Ectodermal cell (in vitro differentiated cells): ENCODE results near the gene GCSH.
"Not testable (repeated sequence)": the region's sequence is repeated elsewhere in the genome, so short reads cannot be mapped to it uniquely, and the experiment has no call there.

Source experiments
- H3K27ac ChIP-seq: 2 replicates; pipeline ENCODE4 v1.7.0; 2013; ENCODE audit warnings: mild to moderate bottlenecking, low read depth, low read length; ENCODE audit not compliant: insufficient read depth, poor library complexity, severe bottlenecking
- H3K27me3 ChIP-seq: 2 replicates; pipeline ENCODE4 v1.7.0; 2013; ENCODE audit warnings: mild to moderate bottlenecking, low read length; ENCODE audit not compliant: insufficient read depth, control insufficient read depth, poor library complexity, severe bottlenecking
- H3K36me3 ChIP-seq: one replicate; pipeline ENCODE4 v1.7.0; 2013; ENCODE audit warnings: low read length; ENCODE audit not compliant: control insufficient read depth, insufficient read depth
- H3K4me1 ChIP-seq: one replicate; pipeline ENCODE4 v1.7.0; 2013; ENCODE audit warnings: low read length; ENCODE audit not compliant: control insufficient read depth, insufficient read depth
- H3K4me3 ChIP-seq: 2 replicates; pipeline ENCODE4 v1.7.0; 2013; ENCODE audit warnings: low read depth, low read length, control low read depth; ENCODE audit not compliant: insufficient read depth
- H3K9me3 ChIP-seq: 2 replicates; pipeline ENCODE4 v1.7.0; 2013; ENCODE audit warnings: mild to moderate bottlenecking, low read length, moderate library complexity; ENCODE audit not compliant: control insufficient read depth
- WGBS, 2 experiments: methylation state at CpG; one replicate each; pipeline ENCODE4 v1.1.7; 2013; ENCODE audit warnings: missing lambda C conversion rate in 2 of 2; 5-methylcytosine and 5-hydroxymethylcytosine counted together

The GCSH gene

DNA sequence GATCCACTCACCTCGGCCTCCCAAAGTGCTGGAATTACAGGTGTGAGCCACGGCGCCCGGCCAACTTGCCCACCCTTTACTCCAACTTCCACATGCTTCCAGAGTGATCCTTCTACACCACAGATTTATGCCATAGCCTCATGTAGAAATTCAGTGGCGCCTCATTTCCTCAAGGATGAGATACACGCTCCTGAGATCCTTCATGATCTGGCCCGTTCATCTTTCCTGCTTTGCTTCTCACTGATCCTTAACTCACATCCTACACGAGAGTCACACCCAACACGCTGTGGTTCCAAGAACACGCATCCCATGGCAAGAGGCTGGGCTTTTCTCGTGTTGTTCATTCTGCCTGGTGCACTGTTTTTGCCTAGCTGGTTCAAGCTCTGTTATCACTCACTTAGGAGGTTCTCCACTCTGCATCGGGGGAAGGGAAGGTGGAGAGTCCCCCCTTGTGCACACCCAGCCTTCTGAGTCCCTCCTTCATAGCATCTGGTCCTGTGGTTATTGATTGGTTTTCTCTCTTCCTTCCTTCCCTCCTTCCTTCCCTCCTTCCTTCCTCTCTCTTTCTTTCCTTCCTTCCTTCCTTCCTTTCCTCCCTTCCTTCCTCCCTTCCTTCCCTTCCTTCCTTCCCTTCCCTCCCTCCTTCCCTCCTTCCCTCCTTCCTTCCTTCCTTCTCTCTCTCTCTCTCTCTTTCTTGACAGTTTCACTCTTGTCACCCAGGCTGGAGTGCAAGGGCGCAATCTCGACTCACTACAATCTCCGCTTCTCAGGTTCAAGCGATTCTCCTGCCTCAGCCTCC, 32.7 kb upstream of the GCSH start:
- no peaks in the 10 kb centered on the region for H3K27me3 ChIP-seq

DNA sequence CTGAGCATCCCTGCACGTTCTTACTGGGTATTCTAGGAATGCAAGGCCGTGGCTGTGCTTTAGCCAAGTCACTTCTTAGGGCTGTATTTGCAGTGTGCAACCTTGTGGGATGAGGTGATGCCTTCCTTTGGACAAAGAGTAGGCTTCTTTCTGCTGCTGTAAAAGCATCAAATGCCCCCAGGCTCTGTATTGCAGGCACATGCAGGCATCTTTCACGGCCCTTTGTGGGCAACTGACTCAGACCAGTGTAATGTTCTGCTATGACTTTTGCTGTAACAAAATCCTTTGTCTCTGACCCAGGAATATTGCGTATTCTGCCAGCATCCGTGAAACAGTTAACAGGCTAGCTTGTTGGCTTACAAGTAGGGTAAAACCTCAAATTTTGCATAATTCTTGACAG, 30.9 kb upstream of the GCSH start:
- H3K4me3 ChIP-seq = no peak overlapping the region
- H3K27me3 ChIP-seq = no peaks in the 10 kb centered on the region
- no peaks in the 10 kb centered on the region for H3K36me3 ChIP-seq
- H3K4me1 ChIP-seq = no peaks in the 10 kb centered on the region
- H3K27ac ChIP-seq = no peak overlapping the region
- H3K9me3 ChIP-seq = no peaks in the 10 kb centered on the region
- 85 to 90% methylated on average over 5 of the region's 5 CpGs for WGBS, 2 experiments

More for the DNA sequence above, 32.7 kb upstream of the GCSH start:
- no peak overlapping the region for H3K4me3 ChIP-seq
- 92 to 94% methylated on average over 16 of the region's 16 CpGs for WGBS, 2 experiments
- H3K36me3 ChIP-seq = no peaks in the 10 kb centered on the region
- H3K27ac ChIP-seq = no peak overlapping the region
- no peaks in the 10 kb centered on the region for H3K4me1 ChIP-seq
- H3K9me3 ChIP-seq = no peaks in the 10 kb centered on the region

DNA sequence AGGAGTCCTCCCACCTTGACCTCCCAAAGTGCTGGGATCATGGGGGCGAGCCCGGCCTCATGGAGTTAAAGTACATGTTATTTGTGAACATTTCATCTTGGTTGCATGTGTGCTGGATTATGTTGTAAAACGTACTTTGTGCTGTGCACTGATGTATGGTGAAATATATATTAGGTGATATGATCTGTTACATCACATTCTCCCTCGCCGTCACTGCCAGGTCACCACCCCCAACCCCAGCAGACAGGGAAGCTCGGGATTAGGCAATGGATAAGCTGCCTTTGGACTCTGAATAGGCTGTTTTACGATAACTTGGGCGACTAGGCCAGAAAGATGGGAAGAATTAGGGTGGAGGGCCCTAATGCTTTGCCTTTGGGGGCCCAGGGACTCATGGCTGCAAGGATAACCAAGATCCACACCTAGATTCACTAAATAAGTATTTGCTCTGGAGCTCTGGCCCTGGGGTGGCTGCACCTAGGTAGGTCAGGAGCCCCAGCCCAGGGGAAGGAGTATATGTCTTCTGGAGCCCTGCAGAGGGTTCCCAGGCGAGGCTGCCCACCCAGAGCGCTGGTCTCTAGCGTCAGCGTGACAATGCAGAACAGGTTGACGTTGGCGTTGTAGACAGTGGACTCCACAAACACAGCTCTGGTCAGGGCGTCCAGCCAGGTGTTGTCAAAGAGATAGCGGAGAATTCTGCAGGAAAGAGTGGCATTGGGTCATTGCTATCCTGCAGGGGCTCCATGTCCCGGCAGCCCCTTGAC, 27.1 kb upstream of the GCSH start:
- H3K27me3 ChIP-seq = no peaks in the 10 kb centered on the region
- no peak overlapping the region for H3K4me3 ChIP-seq
- no peaks in the 10 kb centered on the region for H3K9me3 ChIP-seq
- H3K27ac ChIP-seq = no peak overlapping the region
- 94% methylated on average over 17 of the region's 17 CpGs for WGBS, 2 experiments
- H3K36me3 ChIP-seq = no peaks in the 10 kb centered on the region
- H3K4me1 ChIP-seq = no peaks in the 10 kb centered on the region

DNA sequence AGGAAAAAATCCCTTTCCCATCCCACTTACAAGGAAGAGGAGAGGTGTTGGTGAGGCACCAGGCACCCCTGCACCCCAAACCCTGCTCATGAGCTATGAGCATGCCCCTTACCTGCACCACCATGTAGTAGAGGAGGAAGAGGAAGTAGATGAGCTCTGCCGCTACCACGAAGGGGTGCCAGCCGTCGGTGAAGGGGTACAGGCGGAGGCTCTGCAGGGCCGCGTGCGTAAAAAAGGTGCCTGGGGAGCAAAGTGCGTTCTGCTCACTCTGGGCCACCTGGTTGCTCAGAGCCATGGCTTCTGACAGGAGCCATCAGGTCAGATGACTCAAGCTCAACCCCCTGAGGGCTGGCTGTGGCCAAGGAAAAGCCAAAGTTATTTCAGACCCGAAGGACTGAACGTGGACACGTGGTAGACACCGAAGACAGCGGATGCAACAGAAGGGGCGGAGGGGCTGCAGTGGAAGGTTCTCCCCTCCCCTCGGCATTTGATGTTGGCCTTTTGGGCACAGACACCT, 25.3 kb upstream of the GCSH start:
- 93 to 94% methylated on average over 16 of the region's 16 CpGs for WGBS, 2 experiments

DNA sequence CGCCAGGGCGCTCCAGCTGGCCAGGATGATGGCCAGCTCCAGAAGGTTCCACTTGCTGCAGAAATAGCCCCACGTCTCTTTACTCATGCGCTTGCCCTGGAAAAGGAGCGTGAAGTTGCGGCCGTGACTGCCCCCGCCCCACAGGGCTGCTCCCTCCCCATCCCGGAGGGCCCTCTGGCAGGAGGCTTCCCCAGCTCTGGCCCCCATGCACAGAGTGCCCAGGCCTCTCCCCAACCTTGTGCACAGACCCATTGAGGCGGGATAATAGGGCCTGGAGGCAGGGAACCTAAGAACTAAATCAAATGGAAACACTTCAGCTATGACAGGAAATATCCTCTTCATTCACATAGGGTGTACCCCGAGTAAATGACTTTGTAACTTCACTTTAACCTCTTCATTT, 21.2 kb upstream of the GCSH start:
- WGBS, 2 experiments = 78 to 80% methylated on average over 11 of the region's 11 CpGs

More for the DNA sequence above, 25.3 kb upstream of the GCSH start:
- H3K27me3 ChIP-seq = no peaks in the 10 kb centered on the region
- no peaks in the 10 kb centered on the region for H3K36me3 ChIP-seq
- no peak overlapping the region for H3K27ac ChIP-seq
- no peaks in the 10 kb centered on the region for H3K4me1 ChIP-seq
- H3K9me3 ChIP-seq = no peaks in the 10 kb centered on the region
- H3K4me3 ChIP-seq = no peak overlapping the region

DNA sequence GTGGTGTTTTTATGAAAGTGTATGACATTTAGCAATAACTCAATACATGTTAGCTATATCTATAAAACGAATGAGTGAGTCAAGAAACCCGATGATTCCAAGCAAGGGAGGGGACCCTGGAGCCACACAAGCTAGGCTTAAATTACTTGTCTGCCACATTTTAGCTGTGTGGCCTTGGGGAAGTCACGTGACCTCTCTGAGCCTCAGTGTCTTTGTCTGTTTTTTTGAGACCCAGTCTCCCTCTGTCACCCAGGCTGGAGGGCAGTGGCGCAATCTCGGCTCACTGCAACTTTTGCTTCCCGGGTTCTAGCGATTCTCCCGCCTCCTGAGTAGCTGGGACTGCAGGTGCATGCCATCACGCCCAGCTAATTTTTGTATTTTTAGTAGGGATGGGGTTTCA, 20.1 kb upstream of the GCSH start:
- no peaks in the 10 kb centered on the region for H3K4me1 ChIP-seq
- H3K9me3 ChIP-seq = no peaks in the 10 kb centered on the region
- no peak overlapping the region for H3K27ac ChIP-seq
- no peak overlapping the region for H3K4me3 ChIP-seq
- 90 to 92% methylated on average over 9 of the region's 9 CpGs for WGBS, 2 experiments
- H3K36me3 ChIP-seq = no peaks in the 10 kb centered on the region
- no peaks in the 10 kb centered on the region for H3K27me3 ChIP-seq

More for the DNA sequence above, 21.2 kb upstream of the GCSH start:
- Histone ChIP-seq H3K9me3 (no peaks in the 10 kb centered on the region), H3K27ac (no peak overlapping the region), H3K4me3 (no peak overlapping the region), H3K27me3 (no peaks in the 10 kb centered on the region), H3K36me3 (no peaks in the 10 kb centered on the region), H3K4me1 (no peaks in the 10 kb centered on the region)

DNA sequence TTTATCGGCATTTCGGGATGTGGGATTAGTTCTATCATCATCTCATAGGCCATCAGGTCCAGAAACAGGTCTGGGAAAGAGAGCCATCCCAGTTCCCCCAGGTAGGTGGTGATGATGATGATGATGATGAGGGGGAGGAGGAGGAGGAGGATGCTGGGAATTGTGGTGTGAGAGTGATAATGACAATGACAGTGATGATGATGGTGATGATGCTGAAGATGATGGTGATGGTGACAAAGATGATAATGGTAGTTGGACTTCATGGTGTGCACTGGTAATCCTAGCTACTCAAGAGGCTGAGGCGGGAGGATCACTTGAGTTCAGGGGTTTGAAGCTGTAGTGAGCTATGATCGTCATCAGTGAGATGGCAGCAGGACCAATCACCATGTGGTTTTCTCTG, 16.3 kb upstream of the GCSH start:
- Histone ChIP-seq H3K4me3 (no peak overlapping the region), H3K9me3 (no peaks in the 10 kb centered on the region), H3K36me3 (no peaks in the 10 kb centered on the region), H3K27ac (no peak overlapping the region), H3K4me1 (no peaks in the 10 kb centered on the region), H3K27me3 (no peaks in the 10 kb centered on the region)
- WGBS, 2 experiments = 91 to 96% methylated on average over 4 of the region's 4 CpGs

DNA sequence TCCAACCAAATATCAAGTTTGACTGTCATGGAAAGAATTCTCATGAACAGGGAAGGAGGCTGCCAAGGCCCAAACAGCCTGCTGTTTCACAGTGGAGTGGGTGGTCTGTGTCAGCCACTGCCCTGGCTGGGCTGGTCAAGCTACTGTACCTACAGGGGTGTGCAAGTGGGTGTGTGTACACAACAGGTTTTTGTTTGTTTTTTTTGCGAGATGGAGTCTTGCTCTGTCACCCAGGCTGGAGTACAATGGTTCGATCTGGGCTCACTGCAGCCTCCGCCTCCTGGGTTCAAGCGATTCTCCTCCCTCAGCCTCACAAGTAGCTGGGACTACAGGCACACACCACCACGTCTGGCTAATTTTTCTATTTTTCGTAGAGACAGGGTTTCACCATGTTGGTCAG, 13.1 kb upstream of the GCSH start:
- H3K4me1 ChIP-seq, H3K9me3 ChIP-seq, H3K27me3 ChIP-seq, H3K36me3 ChIP-seq, H3K27ac ChIP-seq, H3K4me3 ChIP-seq: not testable (repeated sequence)
- WGBS, 2 experiments = 91 to 94% methylated on average over 6 of the region's 6 CpGs

DNA sequence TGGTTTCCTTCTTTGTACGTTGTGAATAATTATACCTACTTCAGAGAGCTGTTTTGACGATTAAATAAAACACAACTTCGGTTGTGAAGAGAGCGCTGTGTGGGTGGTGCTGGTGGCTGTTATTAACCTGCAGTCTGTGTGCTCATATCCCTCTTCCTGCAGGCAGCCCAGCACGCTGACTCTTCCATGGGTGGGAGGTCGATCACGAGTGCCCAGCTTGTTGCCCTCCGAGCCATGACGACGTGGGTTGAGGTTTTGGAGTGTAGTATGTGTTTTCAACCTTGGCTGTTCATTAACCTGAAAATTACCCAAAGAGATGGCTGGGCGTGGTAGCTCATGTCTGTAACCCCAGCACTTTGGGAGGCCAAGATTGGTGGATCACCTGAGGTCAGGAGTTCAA, 11.3 kb upstream of the GCSH start:
- H3K27me3 ChIP-seq = no peaks in the 10 kb centered on the region
- H3K36me3 ChIP-seq = no peaks in the 10 kb centered on the region
- H3K9me3 ChIP-seq = no peaks in the 10 kb centered on the region
- 94 to 95% methylated on average over 11 of the region's 11 CpGs for WGBS, 2 experiments
- H3K4me1 ChIP-seq = no peaks in the 10 kb centered on the region
- no peak overlapping the region for H3K4me3 ChIP-seq
- no peak overlapping the region for H3K27ac ChIP-seq

DNA sequence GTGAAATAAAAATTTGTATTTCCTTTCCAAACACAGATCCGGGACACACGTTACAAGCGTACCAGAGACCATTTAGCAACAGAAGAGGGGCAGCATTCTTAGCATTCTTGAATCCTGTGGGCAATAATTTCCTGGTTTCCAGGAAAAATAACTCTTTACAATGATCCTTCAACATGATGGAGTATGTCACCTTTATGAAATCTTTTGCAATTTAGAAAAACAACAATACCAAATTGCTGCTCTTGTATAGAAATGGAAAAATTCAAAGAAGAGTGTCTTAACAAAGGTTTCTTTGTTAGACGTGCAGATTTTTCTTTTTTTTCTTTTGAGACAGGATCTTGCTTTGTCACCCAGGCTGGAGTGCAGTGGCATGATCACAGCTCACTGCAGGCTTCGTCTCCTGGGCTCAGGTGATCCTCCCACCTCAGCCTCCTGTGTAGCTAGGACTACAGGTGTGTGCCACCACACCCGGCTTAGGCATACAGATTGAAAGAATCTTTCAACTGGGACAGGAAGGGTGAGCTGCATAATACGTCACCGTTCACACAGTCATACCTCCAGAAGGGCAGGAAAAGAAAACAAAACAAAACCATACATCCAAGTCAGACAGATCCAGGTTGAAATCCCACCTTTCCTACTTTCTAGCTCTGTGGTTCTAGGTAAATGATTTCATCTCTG, 10.8 kb upstream of the GCSH start:
- H3K9me3 ChIP-seq = no peaks in the 10 kb centered on the region
- H3K4me1 ChIP-seq = no peaks in the 10 kb centered on the region
- H3K27me3 ChIP-seq = no peaks in the 10 kb centered on the region
- no peaks in the 10 kb centered on the region for H3K36me3 ChIP-seq
- WGBS, 2 experiments = 87 to 91% methylated on average over 8 of the region's 8 CpGs
- no peak overlapping the region for H3K4me3 ChIP-seq
- H3K27ac ChIP-seq = no peak overlapping the region
